OCI-LY3 (cell line): Measurements from ENCODE around the gene TMEM108.

ENCODE experiments used
- H2AFZ ChIP-seq: fragments of 200-600, 300-600 bp; shearing (Covaris generic); 2 replicates; pipeline ENCODE4 v1.6.0; 2014; ENCODE audit warnings: antibody characterized with exemption, low read depth, low read length
- H3K27ac ChIP-seq: fragments of 200-600, 300-600 bp; sonication (generic); 2 replicates; pipeline ENCODE4 v1.5.1; 2014; ENCODE audit warnings: mild to moderate bottlenecking, low read length, moderate library complexity, mixed read lengths
- H3K27me3 ChIP-seq: fragments of 200-600, 300-600 bp; sonication (generic); 2 replicates; pipeline ENCODE4 v1.6.1; 2014; ENCODE audit warnings: low read depth, low read length, mixed read lengths
- H3K36me3 ChIP-seq: fragments of 200-600, 300-600 bp; sonication (generic); replicated peaks from 2 replicates; pipeline ENCODE3; 2014; ENCODE audit warnings: low read depth, low read length, mixed read lengths
- H3K4me1 ChIP-seq: fragments of 300-600, 200-600 bp; sonication (generic); 2 replicates; pipeline ENCODE4 v1.6.1; 2014; ENCODE audit warnings: low read length, mixed read lengths
- H3K4me2 ChIP-seq: fragments of 200-600, 300-600 bp; sonication (generic); 2 replicates; pipeline ENCODE4 v1.6.1; 2014; ENCODE audit warnings: low read length, mixed read lengths
- H3K4me3 ChIP-seq: fragments of 300-600, 200-600 bp; sonication (generic); 2 replicates; pipeline ENCODE4 v1.5.1; 2014; ENCODE audit warnings: antibody characterized with exemption, mild to moderate bottlenecking, low read length, moderate library complexity
- H3K79me2 ChIP-seq: fragments of 300-600, 200-600 bp; shearing (Covaris generic); 2 replicates; pipeline ENCODE4 v1.6.1; 2014; ENCODE audit warnings: mild to moderate bottlenecking, low read length, mixed read lengths
- H3K9ac ChIP-seq: fragments of 300-600, 200-600 bp; shearing (Covaris generic); 2 replicates; pipeline ENCODE4 v1.6.0; 2014; ENCODE audit warnings: mild to moderate bottlenecking, low read length, moderate library complexity
- H3K9me3 ChIP-seq: fragments of 200-600, 300-600 bp; shearing (Covaris generic); 2 replicates; pipeline ENCODE4 v1.6.1; 2014; ENCODE audit warnings: low read length, mixed read lengths; ENCODE audit not compliant: insufficient read depth
- H4K20me1 ChIP-seq: fragments of 200-600, 300-600 bp; sonication (generic); 2 replicates; pipeline ENCODE4 v1.6.1; 2016; ENCODE audit warnings: low read length, mixed read lengths; ENCODE audit not compliant: insufficient read depth
- CTCF ChIP-seq: fragments of 200-600, 300-600 bp; sonication (generic); IDR thresholded peaks from 2 replicates; pipeline ENCODE4 v1.5.1; 2014; ENCODE audit warnings: antibody characterized with exemption, low read length, low read depth
- EZH2phosphoT487 ChIP-seq: fragments of 200-600 bp; shearing (Covaris generic); IDR thresholded peaks from 2 replicates; pipeline ENCODE4 v1.6.1; 2018; ENCODE audit warnings: antibody characterized with exemption, mixed run types, low read depth

TMEM108 gene

GRCh38 chr3:133317866-133318265 lies 279.7 kb downstream of the TMEM108 start:
- Histone ChIP-seq H3K27ac (no peak overlapping the region), H3K27me3 (peaks cover 16% of the 10 kb centered on the region; the same call in 1 of the 2 replicates), H3K9me3 (peaks cover 9% of the 10 kb centered on the region; the same call in 1 of the 2 replicates), H2AFZ (no peak overlapping the region), H3K79me2 (no peaks in the 10 kb centered on the region), H3K4me2 (no peak overlapping the region), H3K9ac (no peak overlapping the region), H4K20me1 (no peaks in the 10 kb centered on the region), H3K36me3 (no peaks in the 10 kb centered on the region), H3K4me1 (no peaks in the 10 kb centered on the region), H3K4me3 (no peak overlapping the region)
- no peak for TF ChIP-seq EZH2phosphoT487
- no peak for TF ChIP-seq CTCF

- Histone ChIP-seq H3K9ac (no peak overlapping the region), H3K27ac (no peak overlapping the region), H2AFZ (no peak overlapping the region), H3K9me3 (no peaks in the 10 kb centered on the region), H3K4me1 (no peaks in the 10 kb centered on the region), H3K36me3 (no peaks in the 10 kb centered on the region), H3K27me3 (peaks cover 27% of the 10 kb centered on the region), H3K79me2 (no peaks in the 10 kb centered on the region), H3K4me2 (no peak overlapping the region), H3K4me3 (no peak overlapping the region), H4K20me1 (no peaks in the 10 kb centered on the region)
- TF ChIP-seq EZH2phosphoT487 = no peak
These were observed 290.2 kb downstream of the TMEM108 start for GRCh38 chr3:133328373-133328772.

GRCh38 chr3:133329626-133330025 lies 291.4 kb downstream of the TMEM108 start:
- Histone ChIP-seq H3K4me2 (no peak overlapping the region), H2AFZ (no peak overlapping the region), H3K9ac (no peak overlapping the region), H3K4me1 (no peaks in the 10 kb centered on the region), H3K36me3 (no peaks in the 10 kb centered on the region), H4K20me1 (no peaks in the 10 kb centered on the region), H3K27ac (no peak overlapping the region), H3K9me3 (no peaks in the 10 kb centered on the region), H3K27me3 (peaks cover 35% of the 10 kb centered on the region), H3K79me2 (no peaks in the 10 kb centered on the region), H3K4me3 (no peak overlapping the region)
- TF ChIP-seq EZH2phosphoT487 = no peak
- no peak for TF ChIP-seq CTCF

GRCh38 chr3:133330065-133330464 lies 291.9 kb downstream of the TMEM108 start:
- H2AFZ ChIP-seq = no peak overlapping the region
- H3K27ac ChIP-seq = no peak overlapping the region
- TF ChIP-seq EZH2phosphoT487 (no peak), CTCF (no peak)
- H4K20me1 ChIP-seq = no peaks in the 10 kb centered on the region
- no peaks in the 10 kb centered on the region for H3K9me3 ChIP-seq
- no peak overlapping the region for H3K4me3 ChIP-seq
- no peaks in the 10 kb centered on the region for H3K4me1 ChIP-seq
- H3K27me3 ChIP-seq = peaks cover 36% of the 10 kb centered on the region
- H3K36me3 ChIP-seq = no peaks in the 10 kb centered on the region
- no peak overlapping the region for H3K4me2 ChIP-seq
- H3K9ac ChIP-seq = no peak overlapping the region
- H3K79me2 ChIP-seq = no peaks in the 10 kb centered on the region

- no peak for TF ChIP-seq CTCF
- TF ChIP-seq EZH2phosphoT487 = no peak
- Histone ChIP-seq H3K9me3 (no peaks in the 10 kb centered on the region), H3K4me2 (no peak overlapping the region), H3K27me3 (peaks cover 36% of the 10 kb centered on the region), H4K20me1 (no peaks in the 10 kb centered on the region), H2AFZ (no peak overlapping the region), H3K36me3 (no peaks in the 10 kb centered on the region), H3K4me3 (no peak overlapping the region), H3K79me2 (no peaks in the 10 kb centered on the region), H3K4me1 (no peaks in the 10 kb centered on the region), H3K9ac (no peak overlapping the region), H3K27ac (no peak overlapping the region)
These were observed 292.3 kb downstream of the TMEM108 start for GRCh38 chr3:133330522-133330921.
